GM21825 (cell line): ENCODE measurements around the gene SFTA2.
A peak's percentile ranks its signal among the peaks of the same experiment; 100 is the strongest.
"Not testable (repeated sequence)": the region's sequence is repeated elsewhere in the genome, so short reads cannot be mapped to it uniquely, and the experiment has no call there.

Source experiments
- ATAC-seq: cut with Tn5 transposase; IDR thresholded peaks from one replicate; pipeline ENCODE4 v1.9.1; 2021; ENCODE audit warnings: mild to moderate bottlenecking, moderate library complexity; ENCODE audit not compliant: unreplicated experiment

Gene SFTA2

GRCh38 chr6:30931969-30932645 lies at the start of gene SFTA2:
SFTA2 (minus strand) TSS chr6:30932170; CDS start chr6:30932096, 74 bp downstream.
- no peak for ATAC-seq

- no peak for ATAC-seq
Observed at GRCh38 chr6:30979690-30980089, 47.7 kb upstream of the SFTA2 start.

DNA sequence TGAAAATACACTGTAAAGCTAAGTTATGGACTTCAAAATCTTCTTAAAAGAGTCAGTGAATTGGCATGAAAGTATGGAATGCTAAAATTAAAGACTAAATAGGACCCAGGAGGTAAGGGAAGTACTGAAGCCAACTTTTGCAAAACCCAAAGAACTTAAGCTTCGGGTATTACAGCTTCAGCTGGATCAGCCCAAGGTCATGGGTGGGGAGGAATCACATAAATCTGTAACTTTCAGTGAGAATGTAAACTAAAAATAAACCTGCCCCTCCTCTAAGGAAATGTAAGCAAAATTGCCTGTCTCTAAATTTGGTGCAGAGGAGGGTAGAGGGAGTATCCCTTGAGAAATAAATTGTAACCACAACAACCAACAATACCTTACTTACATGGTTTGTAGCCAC lies 47.2 kb upstream of the SFTA2 start:
- ATAC-seq: no peak

DNA sequence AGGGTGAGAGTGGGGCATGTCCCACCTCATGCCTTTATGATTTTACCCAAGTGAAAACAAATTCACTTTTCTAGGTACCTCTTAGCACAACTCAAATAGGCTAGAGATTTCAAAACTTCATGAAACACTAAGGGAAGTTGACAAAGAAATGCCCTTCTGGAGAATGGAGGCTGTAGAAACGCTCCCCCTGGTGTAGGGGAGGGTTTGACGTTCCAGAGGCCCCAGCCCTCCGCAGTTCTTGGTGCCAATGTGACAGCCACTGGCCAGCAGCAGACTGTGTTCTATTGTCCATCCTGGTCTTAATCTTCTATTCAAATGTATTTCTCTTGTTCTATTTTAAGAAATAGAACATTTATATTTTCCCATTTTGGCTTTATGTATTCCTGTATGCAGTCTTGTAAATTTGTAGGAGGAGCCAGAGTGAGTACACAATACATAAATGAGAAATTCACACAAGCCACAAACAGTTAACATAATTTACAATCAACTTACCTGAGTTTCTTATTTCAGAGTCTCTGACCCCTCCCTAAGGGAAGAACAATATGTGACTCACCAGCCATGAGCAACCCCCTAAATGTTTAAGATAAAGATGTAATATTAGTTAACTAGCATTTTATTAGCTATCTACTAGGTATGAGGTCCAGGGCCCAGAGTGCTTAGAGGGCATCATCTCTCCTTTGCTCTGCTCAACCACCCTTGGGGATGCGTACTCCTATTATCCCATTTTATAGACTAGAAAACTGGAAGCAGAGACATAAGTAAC lies 42.7 kb upstream of the SFTA2 start:
- ATAC-seq: no peak

- ATAC-seq: no peak
Observed at GRCh38 chr6:30972816-30973215, 40.8 kb upstream of the SFTA2 start.

DNA sequence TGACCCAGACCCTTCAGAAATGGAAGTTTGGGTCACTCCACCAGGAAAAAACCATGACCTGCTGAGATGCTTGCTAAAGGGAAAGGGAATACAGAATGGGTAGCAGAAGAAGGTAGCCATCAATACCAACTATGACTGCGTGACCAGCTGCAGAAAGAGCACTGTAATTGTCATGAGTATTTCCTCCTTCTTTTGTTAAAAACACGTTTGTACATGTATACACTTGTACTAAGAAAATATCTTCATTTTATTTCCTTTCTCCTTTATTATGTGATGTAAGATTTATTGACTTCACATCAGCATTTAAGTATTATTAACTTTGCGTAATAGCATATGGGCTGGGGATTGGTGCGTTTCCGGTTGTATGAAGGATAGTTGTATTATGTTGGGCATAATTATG lies 39.0 kb upstream of the SFTA2 start:
- no peak for ATAC-seq

- ATAC-seq: not testable (repeated sequence)
Observed at GRCh38 chr6:30969171-30969570, 37.2 kb upstream of the SFTA2 start.

DNA sequence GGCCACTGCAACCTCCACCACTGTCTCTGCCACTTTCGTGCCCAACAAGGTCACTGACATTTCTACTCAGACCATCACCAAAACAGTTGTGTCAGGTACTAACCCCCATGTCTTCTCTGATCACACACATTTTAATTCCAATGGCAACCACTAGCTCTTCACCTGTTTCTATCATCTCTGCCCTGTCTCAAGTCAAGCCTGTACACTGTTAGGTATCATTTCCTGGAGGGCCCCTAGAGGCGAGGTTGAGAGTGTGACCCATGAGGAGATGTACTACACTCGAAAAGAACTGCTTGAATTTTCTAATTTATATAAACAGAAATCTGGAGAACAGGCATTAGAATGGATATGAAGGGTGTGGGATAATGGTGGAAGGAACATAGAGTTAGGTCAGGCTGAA lies 34.2 kb upstream of the SFTA2 start:
- ATAC-seq: no peak

- no peak for ATAC-seq
Observed at GRCh38 chr6:30965140-30965601, 33.2 kb upstream of the SFTA2 start.

- ATAC-seq: no peak
Observed at GRCh38 chr6:30964075-30964474, 32.1 kb upstream of the SFTA2 start.

DNA sequence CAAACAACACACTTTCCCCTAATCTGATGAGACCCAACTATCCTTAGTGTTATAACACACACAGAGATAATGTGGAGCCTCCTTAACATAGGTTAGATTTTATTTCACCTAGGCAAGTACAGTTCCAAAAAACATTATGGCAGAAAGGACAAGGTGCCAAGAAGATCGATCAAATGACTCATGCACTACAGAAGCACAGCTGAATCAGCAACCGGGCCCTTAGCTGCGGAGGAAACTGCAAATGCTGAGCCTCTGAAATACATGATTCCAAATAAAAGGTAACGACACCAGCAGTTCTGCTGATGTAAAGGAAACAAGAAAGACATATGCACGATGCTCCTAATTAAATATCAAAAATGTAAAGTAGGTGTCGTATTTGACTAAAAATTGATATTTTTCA lies 31.7 kb upstream of the SFTA2 start:
- no peak for ATAC-seq

GRCh38 chr6:30962716-30963115 lies 30.7 kb upstream of the SFTA2 start:
- no peak for ATAC-seq

- ATAC-seq: no peak
Observed at GRCh38 chr6:30960907-30961673, 29.1 kb upstream of the SFTA2 start.

- no peak for ATAC-seq
Observed at GRCh38 chr6:30957716-30958115, 25.7 kb upstream of the SFTA2 start.

DNA sequence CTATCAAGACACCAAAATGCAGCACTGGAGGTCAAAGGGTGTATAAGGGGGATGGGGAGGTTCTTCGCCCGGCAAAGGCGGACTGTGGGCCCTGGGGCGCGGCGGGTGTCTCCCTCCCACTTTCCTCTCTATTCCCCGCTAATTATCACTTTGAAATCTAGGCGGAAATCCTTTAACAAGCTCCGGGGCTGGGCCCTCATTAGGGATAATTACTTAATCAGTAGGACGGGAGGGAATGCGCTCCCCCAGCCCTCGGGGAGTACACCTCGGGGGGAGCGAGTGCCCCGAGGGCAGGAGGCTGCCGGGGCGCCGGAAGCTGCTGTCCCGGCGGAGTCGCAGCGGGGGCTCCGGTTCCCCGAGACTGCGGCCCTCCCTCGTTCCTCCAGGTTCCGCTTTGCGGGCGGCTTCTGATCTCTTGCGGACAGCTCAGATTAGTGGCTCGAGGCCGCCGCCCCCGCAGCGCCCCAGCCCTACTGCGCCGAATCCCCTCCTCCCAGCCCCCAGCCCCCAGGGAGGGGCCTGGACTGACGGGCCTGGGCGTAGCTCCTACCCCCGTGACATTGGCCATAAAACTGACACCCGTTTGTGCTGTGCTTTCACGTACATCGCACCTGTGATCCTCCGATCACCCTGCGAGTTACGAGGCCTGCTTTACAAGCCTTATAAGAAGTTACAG lies 23.5 kb upstream of the SFTA2 start:
- ATAC-seq: peak; percentile 61

GRCh38 chr6:30954631-30955366 lies 22.8 kb upstream of the SFTA2 start:
- ATAC-seq: no peak

GRCh38 chr6:30951907-30952469 lies 20.0 kb upstream of the SFTA2 start:
- no peak for ATAC-seq

- no peak for ATAC-seq
Observed at GRCh38 chr6:30948811-30949210, 16.8 kb upstream of the SFTA2 start.

DNA sequence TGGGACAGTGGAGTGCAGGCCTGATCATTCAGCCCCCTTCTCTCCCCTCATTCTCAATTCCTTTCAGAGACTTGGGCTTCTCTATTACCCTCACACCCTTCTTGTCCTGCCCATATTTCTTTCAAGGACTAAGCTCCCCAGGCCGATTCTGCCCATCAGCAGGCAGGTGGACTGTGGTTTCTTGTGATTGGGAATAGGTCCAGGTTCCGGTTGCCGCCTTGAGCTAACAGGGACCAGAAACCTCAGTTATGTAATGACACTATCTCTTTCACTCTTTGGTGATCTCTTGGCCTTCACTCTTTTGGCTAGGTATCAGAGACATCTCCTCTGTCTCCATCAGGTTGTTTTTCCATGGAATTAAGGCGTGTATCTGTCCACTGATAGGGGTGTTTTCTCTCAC lies 15.3 kb upstream of the SFTA2 start:
- ATAC-seq: no peak

DNA sequence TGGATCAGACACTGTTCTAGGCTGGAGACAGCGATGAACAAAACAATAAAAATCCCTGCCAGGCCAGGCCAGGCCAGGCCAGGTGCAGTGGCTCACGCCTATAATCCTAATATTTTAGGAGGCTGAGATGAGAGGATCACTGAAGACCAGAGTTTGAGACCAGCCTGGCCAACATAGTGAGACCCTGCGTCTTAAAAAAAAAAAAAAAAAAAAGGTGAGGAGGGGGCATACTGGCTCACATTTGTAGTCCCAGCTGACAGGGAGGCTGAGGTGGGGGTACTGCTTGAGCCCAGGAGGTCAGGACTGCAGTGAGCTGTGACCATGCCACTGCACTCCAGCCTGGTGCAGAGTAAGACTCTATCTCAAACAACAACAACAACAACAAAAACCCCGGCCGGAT lies 13.3 kb upstream of the SFTA2 start:
- no peak for ATAC-seq
